ENCODE results near the gene HOPX. TPM values are rescaled to one million over a fixed set of nuclear protein-coding genes. Genes with fewer than 3 reads are reported as not detected.

Gene HOPX
- total and polyA plus RNA-seq, 2 of the 8 experiments (the other 6 are each of a cell fraction or from before 2014, with no cell fraction given) = not detected

DNA sequence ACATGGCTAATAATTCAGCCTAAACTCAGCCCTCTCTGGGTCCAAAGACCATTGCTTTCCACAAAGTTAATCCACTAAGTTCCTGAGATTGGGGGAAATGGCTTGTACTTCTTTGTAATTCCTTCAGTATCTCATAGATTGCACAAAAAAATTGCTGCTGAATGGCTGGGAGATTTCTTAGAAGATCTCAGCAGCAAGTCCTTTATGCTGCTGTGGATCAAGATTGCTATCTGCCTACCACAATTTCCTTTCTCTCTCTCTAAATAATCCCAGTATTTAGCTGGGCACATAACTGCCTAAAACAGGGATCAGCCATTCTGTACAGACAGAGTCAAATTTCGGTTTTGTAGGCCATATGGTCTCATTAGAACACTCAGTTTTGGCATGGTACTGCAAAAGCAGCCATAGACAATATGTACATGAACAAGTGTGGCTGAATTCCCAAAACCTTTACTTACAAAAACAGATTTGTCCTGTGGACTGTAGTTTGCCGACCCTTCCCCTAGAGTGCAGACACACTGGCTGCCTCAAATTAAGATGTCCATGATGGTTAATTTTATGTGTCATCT lies 18.5 kb upstream of the HOPX start:
- Histone ChIP-seq H3K79me1 (ENCODE audit: low read depth, low read length) (no peaks in the 10 kb centered on the region), H2AK5ac (ENCODE audit: low read depth, low read length) (no peak overlapping the region), H3K36me3 (ENCODE audit: control insufficient read depth in 2 of 4, insufficient read depth in 4 of 4, low read length in 3 of 4) (no peaks in the 10 kb centered on the region), H3K27ac (ENCODE audit: low read depth, low read length) (no peak overlapping the region), H4K8ac (ENCODE audit: extremely low read depth, insufficient read depth, low read length) (no peak overlapping the region), H2BK12ac (ENCODE audit: low read depth, low read length) (no peak overlapping the region), H3K4ac (replicated peaks; ENCODE audit: insufficient read length, low read depth, low read length) (no peak overlapping the region), H2BK5ac (ENCODE audit: low read depth, low read length) (no peak overlapping the region), H2BK20ac (ENCODE audit: low read length) (no peak overlapping the region), H3K18ac (ENCODE audit: extremely low read depth, low read length) (no peak overlapping the region), H3K23ac (ENCODE audit: insufficient read length) (no peak overlapping the region), H4K91ac (replicated peaks; ENCODE audit: insufficient read length, low read length) (no peak overlapping the region), H3K14ac (ENCODE audit: insufficient read length) (no peak overlapping the region), H4K5ac (ENCODE audit: insufficient read length, low read depth, low read length) (no peak overlapping the region), H3K9ac (replicated peaks in 1 of 4; ENCODE audit: extremely low read depth in 1 of 4, low read depth in 3 of 4, low read length in 3 of 4) (no peak overlapping the region), H2BK15ac (ENCODE audit: low read length) (no peak overlapping the region), H3K9me3 (ENCODE audit: insufficient read depth in 2 of 2, low read depth in 1 of 2, low read length in 1 of 2) (no peaks in the 10 kb centered on the region), H3K79me2 (ENCODE audit: control insufficient read depth in 1 of 2, insufficient read depth in 2 of 2, low read length in 2 of 2) (no peaks in the 10 kb centered on the region), H3K4me3 (ENCODE audit: extremely low read depth in 1 of 4, insufficient read depth in 2 of 4, low read depth in 3 of 4, low read length in 4 of 4) (no peak overlapping the region), H2BK120ac (replicated peaks; ENCODE audit: low read depth, low read length) (no peak overlapping the region), H3K23me2 (ENCODE audit: low read depth, low read length) (peaks cover 2% of the 10 kb centered on the region; the same call in 1 of the 2 replicates), H2AFZ (ENCODE audit: low read length) (no peak overlapping the region), H3K56ac (replicated peaks; ENCODE audit: insufficient read length, low read depth, low read length) (no peak overlapping the region), H3K4me1 (replicated peaks in 1 of 4; ENCODE audit: control insufficient read depth in 3 of 4, insufficient read depth in 4 of 4, low read length in 3 of 4) (0 out of 7 replicates have a peak, but pooled peaks cover 0 to 2% (median 0%) of the 10 kb centered on the region in 4 experiments), H3K27me3 (replicated peaks in 1 of 4; ENCODE audit: control insufficient read depth in 3 of 4, extremely low read depth in 1 of 4, insufficient read depth in 3 of 4, low read length in 3 of 4) (no peaks in the 10 kb centered on the region; a peak in 1 of 7 replicates), H3K4me2 (ENCODE audit: insufficient read depth in 1 of 2, low read depth in 2 of 2, low read length in 2 of 2) (no peak overlapping the region), H4K20me1 (replicated peaks in 1 of 2; ENCODE audit: control insufficient read depth in 1 of 2, insufficient read depth in 2 of 2, low read length in 2 of 2) (no peaks in the 10 kb centered on the region)
- FAIRE-seq (no peak), DNase-seq (ENCODE audit: low read depth in 1 of 2, low spot score in 2 of 2) (no peak)
- POLR2A ChIA-PET (ENCODE audit: partially characterized antibody) = no interaction called here
- WGBS, 2 experiments (ENCODE audit: extremely low coverage in 1 of 2, insufficient coverage in 1 of 2, insufficient read length in 1 of 2, insufficient replicate concordance in 2 of 2, low coverage in 1 of 2, low lambda C conversion rate in 2 of 2, missing lambda C conversion rate in 1 of 2) = 86% methylated on average over 2 of the region's 2 CpGs; no CpG with 5 or more reads in 1 of the 2 experiments
- CTCF ChIA-PET (ENCODE audit: partially characterized antibody) = no interaction called here
- TF ChIP-seq CTBP2 (IDR thresholded peaks at IDR 0.05; ENCODE audit: borderline replicate concordance, insufficient read depth, insufficient read length, low read length) (no peak), CHD1 (IDR thresholded peaks at IDR 0.05; ENCODE audit: low read depth, low read length) (no peak), BRCA1 (IDR thresholded peaks at IDR 0.05; ENCODE audit: low read depth, low read length) (no peak), PHF8 (conservative IDR thresholded peaks at IDR 0.05; ENCODE audit: low read depth, low read length) (no peak)

Data from H1 (cell line).